ENCODE results near the gene CRADD. TPM values are rescaled to one million over a fixed set of nuclear protein-coding genes. Genes with fewer than 3 reads are reported as not detected.

The CRADD gene
- total and polyA plus RNA-seq, 2 of the 4 experiments (the other 2 are of a cell fraction), result 11.1 to 14.0 TPM

DNA sequence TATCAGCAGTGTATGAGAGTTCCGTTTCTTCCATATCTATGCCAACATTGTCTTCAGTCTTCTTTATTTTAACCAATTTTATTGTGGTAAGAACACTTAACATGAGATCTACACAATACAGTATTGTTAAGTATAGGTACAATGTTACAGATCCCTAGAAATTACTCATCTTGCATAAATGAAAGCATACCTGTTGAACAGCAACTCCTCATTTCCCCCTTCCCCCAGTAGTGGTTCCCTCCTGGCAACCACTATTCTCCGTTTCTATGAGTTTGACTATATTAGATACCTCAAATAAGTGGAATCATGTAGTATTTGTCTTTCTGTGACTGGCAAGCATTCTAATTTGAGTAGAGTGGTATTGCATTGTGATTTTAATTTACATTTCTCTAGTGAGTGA lies 150.5 kb downstream of the CRADD start:
- no peak for TF ChIP-seq FOS (IDR thresholded peaks at IDR 0.05; ENCODE audit: low read depth, low read length)
- no peak for TF ChIP-seq SMC3 (IDR thresholded peaks at IDR 0.05; ENCODE audit: low read depth, low read length)
- no peak for TF ChIP-seq NFE2L2 (IDR thresholded peaks at IDR 0.05; ENCODE audit: low read depth, low read length)
- TF ChIP-seq, protein P1, sequence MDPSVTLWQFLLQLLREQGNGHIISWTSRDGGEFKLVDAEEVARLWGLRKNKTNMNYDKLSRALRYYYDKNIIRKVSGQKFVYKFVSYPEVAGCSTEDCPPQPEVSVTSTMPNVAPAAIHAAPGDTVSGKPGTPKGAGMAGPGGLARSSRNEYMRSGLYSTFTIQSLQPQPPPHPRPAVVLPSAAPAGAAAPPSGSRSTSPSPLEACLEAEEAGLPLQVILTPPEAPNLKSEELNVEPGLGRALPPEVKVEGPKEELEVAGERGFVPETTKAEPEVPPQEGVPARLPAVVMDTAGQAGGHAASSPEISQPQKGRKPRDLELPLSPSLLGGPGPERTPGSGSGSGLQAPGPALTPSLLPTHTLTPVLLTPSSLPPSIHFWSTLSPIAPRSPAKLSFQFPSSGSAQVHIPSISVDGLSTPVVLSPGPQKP (IDR thresholded peaks at IDR 0.05; ENCODE audit: borderline replicate concordance, low read depth, low read length), result no peak
- TF ChIP-seq MAFK (IDR thresholded peaks at IDR 0.05; ENCODE audit: low read depth, low read length), result no peak
- no peaks in the 10 kb centered on the region for H3K9me3 ChIP-seq (ENCODE audit: control insufficient read depth, insufficient read depth, low read length)
- CTCF ChIA-PET, result no interaction called here

More for the DNA sequence above, 150.5 kb downstream of the CRADD start:
- intact Hi-C loops (cut with micrococcal nuclease) (no loop called here), in situ Hi-C loops (cut with MboI; ENCODE audit: low sequenced_read_pairs) (no loop called here), dilution Hi-C loops (cut with HindIII; ENCODE audit: low sequenced_read_pairs, unreplicated experiment) (no loop called here)
- ATAC-seq (ENCODE audit: low read depth) (no peak), DNase-seq (no peak)
- Histone ChIP-seq H3K36me3 (ENCODE audit: control insufficient read depth, insufficient read depth, low read length) (no peaks in the 10 kb centered on the region), H2AK9ac (replicated peaks; ENCODE audit: low read depth, low read length, poor library complexity) (no peak overlapping the region), H4K91ac (ENCODE audit: insufficient read depth, low read depth, low read length) (no peak overlapping the region), H3K4me2 (ENCODE audit: low read depth, low read length) (no peak overlapping the region), H2BK15ac (ENCODE audit: low read depth, low read length) (no peak overlapping the region), H3K18ac (ENCODE audit: low read depth, low read length) (no peak overlapping the region), H3K4ac (ENCODE audit: low read depth, low read length) (no peak overlapping the region), H3K23ac (ENCODE audit: low read depth, low read length) (no peak overlapping the region), H2BK5ac (ENCODE audit: low read depth, low read length, poor library complexity, severe bottlenecking) (no peak overlapping the region), H4K5ac (ENCODE audit: low read depth, low read length) (no peak overlapping the region), H3K56ac (ENCODE audit: extremely low read depth, insufficient read depth, low read length) (no peak overlapping the region), H3K14ac (replicated peaks; ENCODE audit: low read depth, low read length) (no peak overlapping the region), H3K4me1 (ENCODE audit: control insufficient read depth, insufficient read depth, low read length) (peaks cover 12% of the 10 kb centered on the region), H3K79me1 (ENCODE audit: low read depth in 1 of 2, low read length in 2 of 2) (no peaks in the 10 kb centered on the region), H4K20me1 (ENCODE audit: insufficient read depth, low read length) (no peaks in the 10 kb centered on the region), H3K9me1 (ENCODE audit: insufficient read depth, low read length) (peaks cover 2% of the 10 kb centered on the region; the same call in 1 of the 2 replicates), H2BK20ac (ENCODE audit: low read depth, low read length) (no peak overlapping the region), H3K27ac (ENCODE audit: insufficient read depth, low read length) (no peak overlapping the region), H3K9ac (ENCODE audit: low read depth, low read length) (no peak overlapping the region), H2BK120ac (ENCODE audit: low read depth, low read length) (no peak overlapping the region), H4K8ac (ENCODE audit: low read depth in 2 of 2, low read length in 2 of 2) (no peak overlapping the region), H2AK5ac (ENCODE audit: low read depth, low read length) (no peak overlapping the region), H3K27me3 (ENCODE audit: control insufficient read depth, insufficient read depth, low read length) (no peaks in the 10 kb centered on the region), H2AFZ (replicated peaks; ENCODE audit: low read length, poor library complexity) (no peak overlapping the region), H3K4me3 (ENCODE audit: insufficient read depth, low read depth, low read length) (no peak overlapping the region)
- POLR2A ChIA-PET (ENCODE audit: unreplicated experiment), result no interaction called here
- no CpG with 5 or more reads among the region's 2 CpGs for WGBS, 2 experiments (ENCODE audit: extremely low coverage in 2 of 2, insufficient read length in 1 of 2)
- BruUV-seq (replicated peaks), result no TSS peak

Data from IMR-90 (cell line).